Stimulated activated effector memory CD8-positive, alpha-beta T cell treated with anti-CD3 and anti-CD28 coated beads, Interleukin-12 subunit alpha, Interleukin-12 subunit beta, amount 100 ng/mL, for 72 hours (primary cell): ENCODE measurements around the gene KCNIP4.
"Not testable (repeated sequence)": the region's sequence is repeated elsewhere in the genome, so short reads cannot be mapped to it uniquely, and the experiment has no call there.

ENCODE experiments used
- ATAC-seq: fragments of 150-1000 bp; cut with Tn5 transposase; 2 replicates; pipeline ENCODE4 v1.10.0; 2021
- DNase-seq, 2 donors: peaks; one replicate each; pipeline ENCODE4 v3.0.0; 2021 to 2022; ENCODE audit warnings: low spot score in 2 of 2
- H3K27ac Mint-ChIP-seq: one replicate; pipeline ENCODE4 v1.8.0; 2022; ENCODE audit warnings: mild to moderate bottlenecking, mixed read lengths
- H3K36me3 Mint-ChIP-seq: one replicate; pipeline ENCODE4 v1.8.0; 2022; ENCODE audit warnings: mild to moderate bottlenecking, mixed read lengths
- H3K4me1 Mint-ChIP-seq: one replicate; pipeline ENCODE4 v1.8.0; 2022; ENCODE audit warnings: mixed read lengths
- H3K4me3 Mint-ChIP-seq: one replicate; pipeline ENCODE4 v1.8.0; 2022; ENCODE audit warnings: mild to moderate bottlenecking, mixed read lengths
- H3K9me3 Mint-ChIP-seq: one replicate; pipeline ENCODE4 v1.8.0; 2022; ENCODE audit warnings: mixed read lengths

KCNIP4 gene

GRCh38 chr4:21948347-21949072, at the start of gene KCNIP4:
KCNIP4 (minus strand) TSS chr4:21948772.
- Mint-ChIP-seq H3K9me3 (peaks cover 16% of the 10 kb centered on the region), H3K4me3 (no peak within 1 kb of the TSS), H3K36me3 (no peaks in the 10 kb centered on the region), H3K27ac (no peak within 1 kb of the TSS), H3K4me1 (no peaks in the 10 kb centered on the region)
- no peak for ATAC-seq
- no peak for DNase-seq

- DNase-seq, H3K27ac Mint-ChIP-seq, H3K4me3 Mint-ChIP-seq, H3K36me3 Mint-ChIP-seq, H3K4me1 Mint-ChIP-seq, ATAC-seq: not testable (repeated sequence)
- H3K9me3 Mint-ChIP-seq: peaks cover 14% of the 10 kb centered on the region
Observed at GRCh38 chr4:21996618-21997017, 48.0 kb upstream of the KCNIP4 start.

- Mint-ChIP-seq H3K4me1 (no peaks in the 10 kb centered on the region), H3K4me3 (no peak overlapping the region), H3K36me3 (no peaks in the 10 kb centered on the region), H3K9me3 (peaks cover 17% of the 10 kb centered on the region), H3K27ac (no peak overlapping the region)
- ATAC-seq: no peak
- DNase-seq: no peak
Observed at GRCh38 chr4:21992330-21992729, 43.8 kb upstream of the KCNIP4 start.

GRCh38 chr4:21991562-21991961, 43.0 kb upstream of the KCNIP4 start:
- H3K36me3 Mint-ChIP-seq: no peaks in the 10 kb centered on the region
- H3K4me3 Mint-ChIP-seq: no peak overlapping the region
- H3K9me3 Mint-ChIP-seq: peaks cover 17% of the 10 kb centered on the region
- ATAC-seq (no peak), DNase-seq (no peak)
- H3K4me1 Mint-ChIP-seq: no peaks in the 10 kb centered on the region
- no peak overlapping the region for H3K27ac Mint-ChIP-seq

- Mint-ChIP-seq H3K36me3 (no peaks in the 10 kb centered on the region), H3K27ac (no peak overlapping the region), H3K4me1 (no peaks in the 10 kb centered on the region), H3K9me3 (peaks cover 14% of the 10 kb centered on the region), H3K4me3 (no peak overlapping the region)
- no peak for DNase-seq
- no peak for ATAC-seq
Observed at GRCh38 chr4:21991050-21991449, 42.5 kb upstream of the KCNIP4 start.

GRCh38 chr4:21989351-21989750, 40.8 kb upstream of the KCNIP4 start:
- Mint-ChIP-seq H3K27ac (no peak overlapping the region), H3K9me3 (peaks cover 14% of the 10 kb centered on the region), H3K36me3 (no peaks in the 10 kb centered on the region), H3K4me3 (no peak overlapping the region), H3K4me1 (no peaks in the 10 kb centered on the region)
- ATAC-seq (no peak), DNase-seq (no peak)

GRCh38 chr4:21986307-21986706, 37.7 kb upstream of the KCNIP4 start:
- Mint-ChIP-seq H3K9me3 (peaks cover 9% of the 10 kb centered on the region), H3K4me3 (no peak overlapping the region), H3K27ac (no peak overlapping the region), H3K36me3 (no peaks in the 10 kb centered on the region), H3K4me1 (no peaks in the 10 kb centered on the region)
- ATAC-seq: no peak
- DNase-seq: no peak

GRCh38 chr4:21982087-21982486, 33.5 kb upstream of the KCNIP4 start:
- Mint-ChIP-seq H3K4me3 (no peak overlapping the region), H3K27ac (no peak overlapping the region), H3K9me3 (peaks cover 6% of the 10 kb centered on the region), H3K4me1 (no peaks in the 10 kb centered on the region), H3K36me3 (no peaks in the 10 kb centered on the region)
- DNase-seq (no peak), ATAC-seq (no peak)

GRCh38 chr4:21979196-21979595, 30.6 kb upstream of the KCNIP4 start:
- Mint-ChIP-seq H3K27ac (no peak overlapping the region), H3K4me3 (no peak overlapping the region), H3K4me1 (no peaks in the 10 kb centered on the region), H3K9me3 (peaks cover 9% of the 10 kb centered on the region), H3K36me3 (no peaks in the 10 kb centered on the region)
- DNase-seq (no peak), ATAC-seq (no peak)

GRCh38 chr4:21976166-21976565, 27.6 kb upstream of the KCNIP4 start:
- H3K27ac Mint-ChIP-seq: no peak overlapping the region
- no peaks in the 10 kb centered on the region for H3K4me1 Mint-ChIP-seq
- H3K9me3 Mint-ChIP-seq: peaks cover 10% of the 10 kb centered on the region
- no peaks in the 10 kb centered on the region for H3K36me3 Mint-ChIP-seq
- no peak overlapping the region for H3K4me3 Mint-ChIP-seq
- ATAC-seq (no peak), DNase-seq (no peak)

GRCh38 chr4:21973850-21974249, 25.3 kb upstream of the KCNIP4 start:
- H3K27ac Mint-ChIP-seq: no peak overlapping the region
- no peaks in the 10 kb centered on the region for H3K36me3 Mint-ChIP-seq
- ATAC-seq: no peak
- no peaks in the 10 kb centered on the region for H3K4me1 Mint-ChIP-seq
- DNase-seq: no peak
- H3K9me3 Mint-ChIP-seq: peaks cover 10% of the 10 kb centered on the region
- H3K4me3 Mint-ChIP-seq: no peak overlapping the region

GRCh38 chr4:21964762-21965319, 16.3 kb upstream of the KCNIP4 start:
- ATAC-seq (no peak), DNase-seq (no peak)
- no peak overlapping the region for H3K4me3 Mint-ChIP-seq

GRCh38 chr4:21962691-21963090, 14.1 kb upstream of the KCNIP4 start:
- DNase-seq: no peak
- ATAC-seq: no peak
- peaks cover 26% of the 10 kb centered on the region for H3K9me3 Mint-ChIP-seq
- no peak overlapping the region for H3K27ac Mint-ChIP-seq
- H3K4me3 Mint-ChIP-seq: no peak overlapping the region
- H3K4me1 Mint-ChIP-seq: no peaks in the 10 kb centered on the region
- no peaks in the 10 kb centered on the region for H3K36me3 Mint-ChIP-seq

More at GRCh38 chr4:21964762-21965319, 16.3 kb upstream of the KCNIP4 start:
- Mint-ChIP-seq H3K4me1 (no peaks in the 10 kb centered on the region), H3K36me3 (no peaks in the 10 kb centered on the region), H3K27ac (no peak overlapping the region), H3K9me3 (peaks cover 15% of the 10 kb centered on the region)

- no peak for DNase-seq
- Mint-ChIP-seq H3K27ac (no peak overlapping the region), H3K4me3 (no peak overlapping the region), H3K4me1 (no peaks in the 10 kb centered on the region), H3K36me3 (no peaks in the 10 kb centered on the region), H3K9me3 (peaks cover 22% of the 10 kb centered on the region)
- no peak for ATAC-seq
Observed at GRCh38 chr4:21960793-21961192, 12.2 kb upstream of the KCNIP4 start.

- H3K4me1 Mint-ChIP-seq: no peaks in the 10 kb centered on the region
- H3K4me3 Mint-ChIP-seq: no peak overlapping the region
- H3K36me3 Mint-ChIP-seq: no peaks in the 10 kb centered on the region
- H3K9me3 Mint-ChIP-seq: peaks cover 17% of the 10 kb centered on the region
- H3K27ac Mint-ChIP-seq: no peak overlapping the region
- DNase-seq (no peak), ATAC-seq (no peak)
Observed at GRCh38 chr4:21954916-21955315, 6.3 kb upstream of the KCNIP4 start.

GRCh38 chr4:21953653-21954052, 5.1 kb upstream of the KCNIP4 start:
- no peaks in the 10 kb centered on the region for H3K36me3 Mint-ChIP-seq
- ATAC-seq (no peak), DNase-seq (no peak)
- no peak overlapping the region for H3K27ac Mint-ChIP-seq
- H3K4me1 Mint-ChIP-seq: no peaks in the 10 kb centered on the region
- peaks cover 15% of the 10 kb centered on the region for H3K9me3 Mint-ChIP-seq
- no peak overlapping the region for H3K4me3 Mint-ChIP-seq
